ENCODE results near the gene STEAP3. TPM values are rescaled to one million over a fixed set of nuclear protein-coding genes. Genes with fewer than 3 reads are reported as not detected.

Gene STEAP3
- total RNA-seq, 1 experiment from 2014 or later: 15.4 TPM

- Histone ChIP-seq H3K56ac (ENCODE audit: insufficient read length, low read depth, low read length) (no peak overlapping the region), H3K18ac (ENCODE audit: insufficient read length, low read depth, low read length) (no peak overlapping the region), H2BK120ac (ENCODE audit: low read depth, low read length, poor library complexity, severe bottlenecking) (no peak overlapping the region), H3K27ac (ENCODE audit: insufficient read length, low read depth, low read length) (no peak overlapping the region), H3K27me3 (ENCODE audit: insufficient read depth, low read length) (no peaks in the 10 kb centered on the region; the same call in 1 of the 2 replicates), H2BK12ac (ENCODE audit: insufficient read length, low read depth, low read length) (no peak overlapping the region), H2AFZ (ENCODE audit: low read length) (no peak overlapping the region), H3K79me1 (ENCODE audit: insufficient read depth, low read depth, low read length, poor library complexity, severe bottlenecking) (no peaks in the 10 kb centered on the region), H4K91ac (ENCODE audit: insufficient read length, low read depth, low read length) (no peak overlapping the region), H3K23me2 (ENCODE audit: insufficient read length, low read depth, low read length, poor library complexity, severe bottlenecking) (no peaks in the 10 kb centered on the region), H3K4me2 (ENCODE audit: insufficient read depth, insufficient read length, low read length) (no peak overlapping the region), H4K8ac (replicated peaks; ENCODE audit: insufficient read length, low read depth, low read length) (no peak overlapping the region), H2AK5ac (ENCODE audit: insufficient read length, low read length) (no peak overlapping the region), H3K4ac (ENCODE audit: low read depth, low read length) (no peak overlapping the region), H3K79me2 (ENCODE audit: insufficient read depth, low read length) (no peaks in the 10 kb centered on the region), H4K20me1 (ENCODE audit: control insufficient read depth, insufficient read depth, insufficient read length) (no peaks in the 10 kb centered on the region), H2BK5ac (ENCODE audit: insufficient read length, low read length) (no peak overlapping the region), H4K5ac (ENCODE audit: insufficient read length, low read depth, low read length) (no peak overlapping the region), H3K4me1 (ENCODE audit: insufficient read depth, low read length) (no peaks in the 10 kb centered on the region), H3K23ac (ENCODE audit: insufficient read length, low read depth, low read length) (no peak overlapping the region), H2BK15ac (ENCODE audit: low read depth, low read length) (no peak overlapping the region), H3K9ac (ENCODE audit: extremely low read depth, insufficient read length, low read length) (no peak overlapping the region), H2BK20ac (ENCODE audit: low read depth, low read length, poor library complexity, severe bottlenecking) (no peak overlapping the region), H3K14ac (ENCODE audit: insufficient read depth, low read length) (no peak overlapping the region), H3T11ph (ENCODE audit: low read length) (no peak overlapping the region), H3K9me3 (ENCODE audit: control insufficient read depth, low read depth, low read length) (no peaks in the 10 kb centered on the region)
- Mint-ChIP-seq H3K4me1 (peaks cover 16 to 25% of the 10 kb centered on the region in 2 experiments), H3K27ac (peak overlapping the region in 1 of 3 experiments; percentile 58; a peak in 2 of 7 replicates), H3K9me3 (no peaks in the 10 kb centered on the region; a peak in 1 of 5 replicates), H3K27me3 (ENCODE audit: low read depth) (no peaks in the 10 kb centered on the region), H3K4me3 (no peak overlapping the region), H3K36me3 (ENCODE audit: insufficient read depth in 1 of 3, low read depth in 3 of 3) (peaks cover 23 to 44% (median 41%) of the 10 kb centered on the region in 3 experiments)
- no CpG with 5 or more reads among the region's 29 CpGs for WGBS (ENCODE audit: extremely low coverage, insufficient read length, low lambda C conversion rate)
- DNase-seq: no peak
- TF ChIP-seq CTCF (conservative IDR thresholded peaks at IDR 0.05): no peak
These were observed 24.2 kb downstream of the STEAP3 start for GRCh38 chr2:119247844-119248271.
